Smooth muscle cell (in vitro differentiated cells): ENCODE measurements around the gene PIK3C2G. TPM values are rescaled to one million over a fixed set of nuclear protein-coding genes. Genes with fewer than 3 reads are reported as not detected.

Source experiments
- DNase-seq: peaks from one replicate; lab custom pipeline; 2025; ENCODE audit not compliant: unreplicated experiment; lab: John Stamatoyannopoulos, UW
- H2AFZ ChIP-seq: fragments of 200-600 bp; sonication (generic); 2 replicates; pipeline ENCODE4 v1.6.0; 2016; ENCODE audit warnings: antibody characterized with exemption, low read depth, mild to moderate bottlenecking
- H3F3A ChIP-seq: fragments of 200-600 bp; sonication (generic); 2 replicates; pipeline ENCODE4 v1.6.0; 2017; ENCODE audit warnings: antibody characterized with exemption, low read depth
- H3K27ac ChIP-seq: fragments of 200-600 bp; sonication (generic); 2 replicates; pipeline ENCODE4 v1.5.1; 2016; ENCODE audit warnings: low read depth, mild to moderate bottlenecking
- H3K27me3 ChIP-seq: fragments of 200-600 bp; sonication (generic); 2 replicates; pipeline ENCODE4 v1.6.1; 2016; ENCODE audit warnings: low read depth, mild to moderate bottlenecking
- H3K36me3 ChIP-seq: fragments of 200-600 bp; sonication (generic); 2 replicates; pipeline ENCODE4 v1.5.1; 2016; ENCODE audit warnings: low read depth
- H3K4me1 ChIP-seq: fragments of 200-600 bp; sonication (generic); 2 replicates; pipeline ENCODE4 v1.5.1; 2016; ENCODE audit warnings: low read depth
- H3K4me2 ChIP-seq: fragments of 200-600 bp; sonication (generic); 2 replicates; pipeline ENCODE4 v1.6.0; 2016; ENCODE audit warnings: mild to moderate bottlenecking
- H3K4me3 ChIP-seq: fragments of 200-600 bp; sonication (generic); 2 replicates; pipeline ENCODE4 v1.5.1; 2016; ENCODE audit warnings: mild to moderate bottlenecking
- H3K79me2 ChIP-seq: fragments of 200-600 bp; sonication (generic); 2 replicates; pipeline ENCODE4 v1.6.0; 2016; ENCODE audit warnings: low read depth, mild to moderate bottlenecking
- H3K9ac ChIP-seq: fragments of 200-600 bp; sonication (generic); 2 replicates; pipeline ENCODE4 v1.6.0; 2016; ENCODE audit warnings: low read depth
- H3K9me3 ChIP-seq: fragments of 200-600 bp; sonication (generic); replicated peaks from 2 replicates; pipeline ENCODE4 v1.5.1; 2016; ENCODE audit warnings: low read depth
- H4K20me1 ChIP-seq: fragments of 200-600 bp; sonication (generic); 2 replicates; pipeline ENCODE4 v1.6.0; 2016; ENCODE audit warnings: low read depth
- CTCF ChIP-seq: fragments of 200-600 bp; sonication (generic); IDR thresholded peaks from 2 replicates; pipeline ENCODE4 v1.5.1; 2017; ENCODE audit warnings: borderline replicate concordance, mild to moderate bottlenecking, antibody characterized with exemption; ENCODE audit not compliant: insufficient read depth, poor library complexity, severe bottlenecking
- WGBS: methylation state at CpG from one replicate; pipeline ENCODE4 v1.1.7; 2016; ENCODE audit warnings: low lambda C conversion rate; 5-methylcytosine and 5-hydroxymethylcytosine counted together
- polyA plus RNA-seq: library from polyadenylated mRNA; unstranded; fragments of >200 nt; fragmentation: Nextera tagmentation; extraction: Ambion mirVana; gene quantifications from 2 replicates; pipeline ENCODE4 v1.2.1, GENCODE V29; 2016
- total RNA-seq: library from RNA; depleted of rRNA; stranded (reverse); fragments of >200 nt; gene quantifications from 2 replicates; pipeline ENCODE4 v1.2.3, GENCODE V29; 2014

Gene PIK3C2G
- total and polyA plus RNA-seq, 2 experiments from 2014 or later: 0.63 TPM; not detected in 1

GRCh38 chr12:18340786-18341185, 79.5 kb downstream of the PIK3C2G start:
- no peak overlapping the region for H3K9ac ChIP-seq
- no peak for TF ChIP-seq CTCF
- no peak overlapping the region for H2AFZ ChIP-seq
- no peak overlapping the region for H3K4me3 ChIP-seq
- no peaks in the 10 kb centered on the region for H3K36me3 ChIP-seq
- H3K9me3 ChIP-seq: no peaks in the 10 kb centered on the region
- WGBS: 85% methylated on average over 7 of the region's 7 CpGs
- no peaks in the 10 kb centered on the region for H4K20me1 ChIP-seq
- no peaks in the 10 kb centered on the region for H3F3A ChIP-seq
- H3K27ac ChIP-seq: no peak overlapping the region
- H3K4me2 ChIP-seq: no peak overlapping the region
- no peaks in the 10 kb centered on the region for H3K27me3 ChIP-seq
- no peaks in the 10 kb centered on the region for H3K4me1 ChIP-seq
- DNase-seq: no peak
- H3K79me2 ChIP-seq: no peaks in the 10 kb centered on the region

GRCh38 chr12:18343708-18344107, 82.4 kb downstream of the PIK3C2G start:
- TF ChIP-seq CTCF: no peak
- WGBS: 72% methylated on average over 4 of the region's 4 CpGs
- Histone ChIP-seq H3K4me2 (no peak overlapping the region), H3K79me2 (no peaks in the 10 kb centered on the region), H4K20me1 (no peaks in the 10 kb centered on the region), H3K4me1 (no peaks in the 10 kb centered on the region), H3K27me3 (no peaks in the 10 kb centered on the region), H2AFZ (no peak overlapping the region), H3F3A (no peaks in the 10 kb centered on the region), H3K4me3 (no peak overlapping the region), H3K9me3 (no peaks in the 10 kb centered on the region), H3K27ac (no peak overlapping the region), H3K36me3 (no peaks in the 10 kb centered on the region), H3K9ac (no peak overlapping the region)
- DNase-seq: no peak

- no peak for DNase-seq
- H3K79me2 ChIP-seq: no peaks in the 10 kb centered on the region
- H3K4me3 ChIP-seq: no peak overlapping the region
- H3K27ac ChIP-seq: no peak overlapping the region
- 67% methylated on average over 3 of the region's 3 CpGs for WGBS
- H4K20me1 ChIP-seq: no peaks in the 10 kb centered on the region
- H2AFZ ChIP-seq: peak overlapping the region; percentile 34
- no peak for TF ChIP-seq CTCF
- no peaks in the 10 kb centered on the region for H3K27me3 ChIP-seq
- H3K4me1 ChIP-seq: no peaks in the 10 kb centered on the region
- H3K36me3 ChIP-seq: no peaks in the 10 kb centered on the region
- H3F3A ChIP-seq: no peaks in the 10 kb centered on the region
- H3K9me3 ChIP-seq: no peaks in the 10 kb centered on the region
- H3K9ac ChIP-seq: no peak overlapping the region
- peak overlapping the region; percentile 7 for H3K4me2 ChIP-seq
Observed at GRCh38 chr12:18345021-18345735, 83.9 kb downstream of the PIK3C2G start.

- Histone ChIP-seq H2AFZ (no peak overlapping the region), H3K36me3 (no peaks in the 10 kb centered on the region), H3K4me2 (no peak overlapping the region), H3K27ac (no peak overlapping the region), H3K4me3 (no peak overlapping the region), H4K20me1 (no peaks in the 10 kb centered on the region), H3K79me2 (no peaks in the 10 kb centered on the region), H3K9ac (no peak overlapping the region), H3F3A (no peaks in the 10 kb centered on the region), H3K4me1 (no peaks in the 10 kb centered on the region), H3K27me3 (no peaks in the 10 kb centered on the region), H3K9me3 (no peaks in the 10 kb centered on the region)
- WGBS: 97% methylated on average over 5 of the region's 5 CpGs
- DNase-seq: no peak
- TF ChIP-seq CTCF: no peak
Observed at GRCh38 chr12:18352312-18352711, 91.0 kb downstream of the PIK3C2G start.
